ENCODE data around the gene KCNA2. TPM values are rescaled to one million over a fixed set of nuclear protein-coding genes. Genes with fewer than 3 reads are reported as not detected.
A peak's percentile ranks its signal among the peaks of the same experiment; 100 is the strongest.

Gene KCNA2
- total RNA-seq, 1 donor from 2014 or later: not detected

DNA sequence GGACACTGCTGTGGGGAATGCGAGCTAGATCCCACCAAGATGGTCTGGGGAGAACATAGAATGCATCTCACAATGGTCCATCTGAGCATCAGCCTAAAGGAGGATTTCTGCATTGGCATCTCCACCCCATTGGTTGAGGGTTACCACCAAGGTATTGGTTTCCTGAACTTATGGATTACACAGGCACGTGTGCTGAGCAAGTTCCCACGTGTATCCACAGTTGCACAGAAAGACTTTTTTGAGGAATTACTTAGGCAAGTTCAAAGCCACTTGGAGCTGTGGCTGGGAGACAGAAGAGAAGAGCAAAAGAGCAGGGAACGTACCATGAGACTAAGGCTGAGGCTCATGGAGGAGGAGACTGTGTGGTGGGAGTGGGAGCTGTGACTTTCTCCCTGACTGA lies 43.1 kb downstream of the KCNA2 start:
- no peak for DNase-seq

DNA sequence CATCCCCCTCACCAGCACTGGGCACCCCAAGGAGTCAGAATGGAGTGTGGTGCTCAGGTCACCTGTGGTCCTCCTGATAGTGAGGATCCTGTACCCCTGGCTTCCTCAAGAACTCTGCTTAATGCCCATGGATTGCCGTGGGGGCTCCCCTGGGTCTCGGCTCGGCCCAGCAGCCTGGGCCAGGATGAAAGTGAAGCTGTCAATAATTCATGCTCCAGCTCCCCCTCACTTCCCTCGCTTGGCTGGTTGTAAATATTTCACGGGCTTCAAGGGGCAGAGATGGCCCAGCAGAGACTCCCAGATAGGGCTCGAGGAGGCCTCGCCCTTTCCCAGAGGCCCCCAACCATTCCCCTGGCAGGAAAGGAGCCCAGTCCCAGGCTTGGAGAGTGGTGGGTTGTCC lies 44.6 kb downstream of the KCNA2 start:
- DNase-seq: no peak

DNA sequence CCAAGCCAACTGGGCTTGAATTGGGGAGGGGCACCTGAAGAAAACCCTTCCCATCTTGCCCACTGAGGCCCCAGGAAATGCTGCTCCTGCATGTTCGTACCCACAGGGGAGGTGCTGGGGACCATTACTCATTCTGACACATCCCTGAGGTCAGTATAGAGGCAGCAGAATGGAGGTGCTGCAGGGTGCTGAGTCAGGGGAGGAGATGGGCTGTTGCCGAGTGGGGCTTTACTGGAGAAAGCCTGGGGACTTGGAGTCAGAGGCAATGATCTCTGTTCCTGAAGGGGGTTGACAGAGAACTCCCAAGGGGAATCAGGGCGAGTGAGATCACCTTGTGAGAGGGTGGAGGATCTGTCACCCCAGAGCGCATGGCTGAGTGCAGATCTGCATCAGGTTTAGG lies 47.0 kb downstream of the KCNA2 start:
- DNase-seq: no peak

DNA sequence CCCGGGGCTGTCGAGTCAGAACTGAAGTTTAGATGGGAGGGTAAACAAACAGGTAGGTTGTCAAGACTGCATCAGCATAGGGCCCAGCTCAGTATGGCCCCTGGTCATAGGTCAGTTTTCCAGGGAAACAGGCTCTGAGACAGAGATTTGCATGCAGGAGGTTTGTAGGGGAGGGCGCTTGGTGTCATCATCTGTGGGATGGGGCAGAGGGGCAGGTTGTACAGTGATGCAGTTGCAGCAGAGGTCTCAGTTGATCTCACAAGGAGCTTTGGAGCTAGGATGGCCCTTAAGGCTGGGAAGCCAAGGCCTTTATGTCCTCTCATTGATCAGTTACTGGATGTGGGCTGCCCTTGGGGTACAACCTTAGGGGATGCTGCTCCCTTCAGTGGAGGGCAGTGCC lies 48.7 kb downstream of the KCNA2 start:
- DNase-seq: no peak

DNA sequence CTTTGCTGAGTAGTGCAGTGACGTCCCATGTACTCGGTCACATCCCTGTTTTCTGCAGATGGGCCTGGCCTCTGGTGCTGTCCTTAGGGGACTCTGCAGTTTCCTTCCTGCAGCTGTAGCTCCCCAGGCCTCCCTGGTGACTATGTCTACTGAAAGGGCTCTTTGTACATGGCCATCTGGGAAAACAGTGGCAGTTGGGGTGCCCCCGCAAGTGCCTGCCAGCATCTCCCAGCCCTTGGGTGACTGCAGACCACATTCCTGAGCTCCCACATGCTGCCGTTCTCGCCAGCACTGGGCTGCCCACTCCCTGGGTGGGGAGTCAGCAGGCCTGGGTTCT lies 49.7 kb downstream of the KCNA2 start:
- no peak for DNase-seq

DNA sequence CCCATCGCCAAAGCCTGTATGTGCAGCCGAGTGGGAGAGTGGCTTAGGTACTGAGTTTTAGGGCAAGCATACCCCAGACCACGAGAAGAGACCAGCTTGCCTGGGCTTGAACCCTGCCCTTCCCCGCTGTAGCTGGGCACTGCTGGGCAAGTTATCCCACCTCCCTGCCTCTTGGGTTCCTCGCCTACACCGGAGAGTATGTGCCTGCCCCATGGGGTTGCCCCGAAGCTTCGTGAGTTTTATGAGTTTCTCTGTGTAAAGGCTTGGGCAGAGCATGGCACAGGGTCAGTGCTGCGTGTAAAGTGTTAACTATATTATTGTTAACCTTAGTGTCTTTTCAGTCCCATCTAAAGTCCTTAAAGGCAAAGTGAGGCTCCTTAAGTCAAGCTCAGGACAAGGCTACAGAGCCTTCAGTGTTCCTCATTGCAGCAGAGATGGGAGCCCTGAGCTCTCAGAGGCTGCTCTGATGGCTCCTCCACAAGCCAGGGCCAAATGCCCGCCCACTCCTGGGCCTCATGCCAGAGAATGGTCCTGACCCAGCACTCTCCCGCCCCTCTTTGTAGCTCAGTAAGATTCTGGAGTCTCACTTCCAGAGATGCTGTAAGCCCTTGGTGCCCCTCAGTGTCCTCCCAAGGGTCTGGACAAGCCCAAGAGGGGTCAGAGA lies 50.2 kb downstream of the KCNA2 start:
- DNase-seq: peak; percentile 4

DNA sequence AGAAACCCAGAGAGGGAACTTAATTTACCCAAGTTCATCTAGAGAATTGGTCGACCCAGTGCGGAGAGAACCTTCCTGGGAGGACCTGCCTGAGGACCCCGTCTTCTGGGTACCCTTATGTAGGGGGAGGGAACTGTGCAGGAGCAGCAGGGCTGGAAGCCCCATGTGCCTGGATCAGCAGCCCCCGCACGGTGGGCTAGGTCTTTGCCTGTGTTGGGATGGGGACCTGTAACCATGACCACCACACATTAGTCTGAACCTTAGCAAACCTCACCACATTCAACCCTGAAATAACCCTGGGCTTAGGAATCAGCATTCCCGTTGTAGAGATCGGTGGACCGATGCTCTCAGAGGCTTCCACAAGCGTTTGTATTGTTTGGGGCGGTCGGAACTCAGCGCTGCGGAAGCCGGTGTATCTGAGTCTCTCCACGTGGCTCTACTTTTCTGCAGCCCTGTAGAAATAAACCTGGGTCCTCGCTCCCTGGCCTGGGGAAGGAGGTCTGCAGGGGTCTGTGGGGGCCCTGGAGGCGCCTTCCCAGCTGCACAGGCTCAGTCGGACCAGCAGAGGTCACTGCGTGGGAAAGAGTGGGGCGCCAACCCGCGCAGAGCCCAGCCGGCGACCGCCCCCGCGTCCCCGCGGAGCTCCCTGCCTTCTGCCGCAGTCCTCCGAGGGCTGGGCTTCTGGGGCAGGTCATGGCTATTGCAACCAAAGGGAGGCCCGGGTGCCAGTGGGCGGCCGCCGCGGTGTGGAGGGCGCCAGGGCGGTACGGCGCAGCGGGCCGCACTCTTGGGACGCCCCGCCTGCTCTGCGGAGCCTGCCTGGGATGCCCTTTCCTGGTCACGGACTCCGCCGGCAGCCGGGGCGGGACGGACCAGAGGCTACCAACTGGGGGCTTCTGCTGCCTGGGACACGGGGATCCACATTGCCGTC lies 51.0 kb downstream of the KCNA2 start:
- DNase-seq: peak; percentile 50

DNA sequence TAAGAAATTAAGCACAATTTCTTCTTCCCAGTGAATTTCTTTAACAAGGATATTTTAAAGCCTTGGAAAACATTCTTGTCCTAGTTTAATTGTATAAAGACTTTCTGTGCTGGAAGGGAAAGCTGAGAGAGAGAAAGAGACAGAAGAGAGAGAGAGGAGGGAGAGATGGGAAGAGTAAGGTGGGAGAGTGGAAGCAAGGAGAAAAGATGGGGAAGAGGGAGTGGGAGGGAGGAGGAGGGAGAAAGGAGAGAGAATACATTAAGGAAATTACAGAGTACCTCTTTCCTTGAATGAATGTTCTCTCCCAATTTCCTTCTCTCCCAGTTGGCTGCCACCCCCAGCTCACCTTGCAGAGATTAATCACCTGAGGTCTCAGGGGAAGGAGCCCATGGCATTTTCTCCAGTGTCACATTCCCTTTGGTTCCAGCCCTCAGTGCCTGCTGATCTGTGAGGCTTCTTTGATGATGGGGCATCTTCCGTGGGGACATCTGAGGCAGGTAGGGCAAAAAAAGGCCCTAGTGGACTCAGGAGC lies 54.8 kb downstream of the KCNA2 start:
- DNase-seq: no peak

DNA sequence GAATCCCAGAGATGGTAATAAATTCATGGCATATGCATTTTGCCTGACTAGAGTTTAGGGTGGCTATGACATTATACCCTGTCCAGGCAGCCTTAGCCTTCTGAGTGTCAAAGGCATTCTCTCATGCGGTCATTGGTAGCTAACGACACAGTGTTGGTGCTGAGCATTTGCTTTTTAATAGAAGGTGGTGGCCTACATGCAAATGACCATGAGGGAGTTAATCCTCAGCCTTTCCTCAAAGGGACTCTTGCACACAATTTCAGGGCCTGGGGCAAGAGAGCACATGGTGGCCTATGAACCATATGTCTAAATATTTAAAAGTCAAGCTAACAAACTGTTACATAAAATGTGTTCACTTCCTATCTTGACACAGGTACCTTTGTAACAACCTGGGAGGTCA lies 56.3 kb downstream of the KCNA2 start:
- DNase-seq: no peak

DNA sequence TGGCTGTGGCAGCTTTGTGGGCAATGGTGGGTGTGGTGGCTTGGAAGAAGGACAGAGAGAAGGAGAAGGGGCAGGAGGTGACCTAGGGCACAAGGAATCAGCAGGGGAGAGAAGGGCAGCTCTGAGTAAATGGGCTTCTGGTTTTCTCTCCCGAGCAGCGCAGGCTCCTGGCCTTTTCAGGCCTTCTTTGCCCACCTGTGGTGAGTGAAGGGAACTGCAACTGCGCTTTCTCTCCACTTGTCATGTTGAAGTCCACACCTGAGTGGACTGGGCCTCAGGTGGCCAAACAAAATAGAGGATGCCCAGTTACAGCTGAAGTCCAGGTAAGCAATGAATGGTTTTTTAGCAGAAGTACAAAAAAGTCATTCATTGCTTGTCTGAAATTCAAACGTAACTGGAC lies 57.8 kb downstream of the KCNA2 start:
- DNase-seq: peak; percentile 40

DNA sequence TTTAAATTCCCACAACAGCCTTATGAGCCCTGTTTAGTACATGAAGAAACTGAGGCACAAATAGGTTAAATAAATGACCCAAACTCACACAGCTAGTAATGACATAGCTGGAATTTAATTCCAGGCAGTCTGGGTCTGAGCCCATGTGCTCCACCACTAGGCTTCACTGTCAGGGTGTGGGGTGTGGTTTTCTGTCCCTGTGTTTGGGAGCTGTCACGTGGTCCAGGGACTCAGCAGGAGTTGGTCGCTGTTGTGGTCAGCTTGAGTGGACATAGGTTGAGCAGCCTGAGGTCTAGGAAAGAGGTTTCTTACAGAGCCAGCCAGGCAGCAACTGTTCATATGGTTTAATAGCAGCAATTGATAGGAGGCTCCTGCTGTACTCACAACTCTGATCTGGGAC lies 59.1 kb downstream of the KCNA2 start:
- no peak for DNase-seq

DNA sequence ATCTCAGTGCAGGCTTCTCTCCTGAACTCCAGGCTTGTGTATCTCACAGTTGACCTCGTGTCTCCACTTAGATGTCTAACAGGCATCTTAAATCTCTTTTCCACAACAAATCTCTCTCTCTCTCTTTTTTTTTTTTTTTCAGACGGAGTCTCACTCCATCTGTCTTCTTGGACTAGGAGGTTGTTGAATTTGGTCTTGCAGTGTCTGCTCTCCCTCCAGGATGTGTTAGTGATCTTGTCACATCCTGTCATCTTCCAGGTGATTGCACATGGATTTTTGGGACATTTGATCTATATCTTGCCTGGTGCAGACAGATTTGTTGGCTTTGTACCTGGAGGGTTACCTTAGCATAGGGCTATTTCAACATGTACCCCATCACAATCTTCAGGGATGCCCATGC lies 60.7 kb downstream of the KCNA2 start:
- no peak for DNase-seq

DNA sequence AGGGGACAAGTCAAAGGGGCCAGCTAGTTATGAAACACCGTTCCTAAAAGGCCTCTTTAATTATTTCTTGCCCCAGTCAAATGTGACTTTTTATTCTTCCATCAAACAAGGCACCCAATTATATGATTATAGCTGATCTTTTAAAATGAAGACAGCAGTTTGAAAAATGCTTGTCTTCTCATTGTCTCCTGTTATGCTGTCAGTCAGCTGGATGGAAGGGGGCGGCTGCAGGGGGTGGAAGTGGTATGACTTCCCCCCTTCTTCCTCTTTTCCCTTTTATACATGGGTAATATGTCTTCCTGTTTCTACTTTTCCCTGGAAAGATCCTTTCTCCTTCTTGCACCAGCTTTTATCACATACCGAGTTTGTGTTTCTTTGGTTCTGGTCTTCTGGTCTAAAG lies 61.4 kb downstream of the KCNA2 start:
- DNase-seq: no peak

Other genes starting within 250 kb of the KCNA2 start
- 1.4 and 1.7 TPM in 2 replicates for gene SLC16A4, start 215.3 kb downstream of the KCNA2 start, total RNA-seq
- 24.6 and 61.4 TPM in 2 replicates for gene LAMTOR5, start 198.7 kb downstream of the KCNA2 start, total RNA-seq
- gene PROK1, start 155.2 kb downstream of the KCNA2 start, total RNA-seq: 0.09 TPM in 1 of 2 replicates, not detected in the other
- gene KCNA10, start 87.2 kb downstream of the KCNA2 start, total RNA-seq: not detected in 2 replicates
- not detected in 2 replicates for gene KCNA3, start 68.6 kb upstream of the KCNA2 start, total RNA-seq

All from dermis blood vessel endothelial cell (primary cell).